Mononuclear cell (primary cell): ENCODE measurements around the gene ARL3. TPM values are rescaled to one million over a fixed set of nuclear protein-coding genes. Genes with fewer than 3 reads are reported as not detected.
"Not testable (repeated sequence)": the region's sequence is repeated elsewhere in the genome, so short reads cannot be mapped to it uniquely, and the experiment has no call there.

Experiments used
- H3K27me3 ChIP-seq: 2 replicates; pipeline ENCODE4 v1.6.0; 2011; ENCODE audit warnings: low read length, control low read depth; ENCODE audit not compliant: insufficient read depth
- H3K4me1 ChIP-seq: 2 replicates; pipeline ENCODE4 v1.5.1; 2011; ENCODE audit warnings: mild to moderate bottlenecking, low read length, control low read depth; ENCODE audit not compliant: insufficient read depth
- H3K4me3 ChIP-seq: 2 replicates; pipeline ENCODE4 v1.5.1; 2011; ENCODE audit warnings: mild to moderate bottlenecking, low read length, moderate library complexity
- H3K9me3 ChIP-seq: 2 replicates; pipeline ENCODE4 v1.5.1; 2011; ENCODE audit warnings: low read depth, mild to moderate bottlenecking, control low read depth, low read length
- total RNA-seq: library from RNA; depleted of rRNA; stranded (reverse); fragments of >200 nt; gene quantifications from one replicate; pipeline ENCODE4 v1.2.3, GENCODE V29; 2012

Gene ARL3, protein sequence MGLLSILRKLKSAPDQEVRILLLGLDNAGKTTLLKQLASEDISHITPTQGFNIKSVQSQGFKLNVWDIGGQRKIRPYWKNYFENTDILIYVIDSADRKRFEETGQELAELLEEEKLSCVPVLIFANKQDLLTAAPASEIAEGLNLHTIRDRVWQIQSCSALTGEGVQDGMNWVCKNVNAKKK
- 0.84 TPM for total RNA-seq

DNA sequence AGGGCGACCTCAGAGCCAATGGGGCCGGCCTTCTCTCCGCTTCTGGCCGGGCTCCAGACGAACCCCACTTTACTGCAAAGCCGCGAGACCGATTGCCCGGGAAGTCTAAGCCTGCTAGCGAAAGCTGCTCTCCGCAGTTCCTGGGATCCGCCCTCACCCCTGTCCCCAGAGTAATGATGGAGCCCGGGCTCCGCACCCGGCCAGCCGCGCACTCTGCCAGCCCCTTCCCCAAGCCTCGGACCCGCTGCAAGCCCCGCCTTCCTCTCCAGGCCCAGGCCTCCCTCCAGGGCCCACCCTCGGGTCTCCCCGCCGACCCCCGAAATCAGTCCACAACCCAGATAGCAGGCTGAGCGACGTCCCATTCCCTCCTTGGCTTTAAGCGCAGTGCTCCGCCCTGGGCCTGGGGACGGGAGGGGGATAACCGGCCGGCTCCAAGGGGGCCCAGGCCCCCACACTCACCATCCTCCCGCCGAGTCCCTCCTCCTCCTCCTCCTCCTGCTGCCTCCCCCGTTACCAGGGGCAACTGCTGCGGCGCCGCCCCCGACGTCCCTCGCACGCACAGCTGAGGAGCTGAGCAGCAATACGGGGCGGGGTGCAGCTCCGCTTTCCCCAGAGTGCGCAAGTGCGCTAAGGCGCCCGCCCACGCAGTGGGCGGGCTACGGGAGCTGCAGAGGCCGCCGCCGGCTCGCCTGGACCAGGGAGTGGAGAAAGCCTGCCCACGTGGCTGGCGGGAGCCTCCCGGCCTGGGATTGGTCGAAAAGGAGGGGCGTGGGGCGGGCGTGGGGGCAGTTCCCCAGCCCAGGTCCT is at the start of gene ARL3:
ARL3 (minus strand) TSS at position 584 of the 807 bp plus-strand sequence; CDS start at position 462, 122 bp downstream.
- Histone ChIP-seq H3K9me3 (no peaks in the 10 kb centered on the region), H3K4me3 (peak within 1 kb of the TSS; percentile 76), H3K27me3 (no peaks in the 10 kb centered on the region), H3K4me1 (peaks cover 27% of the 10 kb centered on the region)

DNA sequence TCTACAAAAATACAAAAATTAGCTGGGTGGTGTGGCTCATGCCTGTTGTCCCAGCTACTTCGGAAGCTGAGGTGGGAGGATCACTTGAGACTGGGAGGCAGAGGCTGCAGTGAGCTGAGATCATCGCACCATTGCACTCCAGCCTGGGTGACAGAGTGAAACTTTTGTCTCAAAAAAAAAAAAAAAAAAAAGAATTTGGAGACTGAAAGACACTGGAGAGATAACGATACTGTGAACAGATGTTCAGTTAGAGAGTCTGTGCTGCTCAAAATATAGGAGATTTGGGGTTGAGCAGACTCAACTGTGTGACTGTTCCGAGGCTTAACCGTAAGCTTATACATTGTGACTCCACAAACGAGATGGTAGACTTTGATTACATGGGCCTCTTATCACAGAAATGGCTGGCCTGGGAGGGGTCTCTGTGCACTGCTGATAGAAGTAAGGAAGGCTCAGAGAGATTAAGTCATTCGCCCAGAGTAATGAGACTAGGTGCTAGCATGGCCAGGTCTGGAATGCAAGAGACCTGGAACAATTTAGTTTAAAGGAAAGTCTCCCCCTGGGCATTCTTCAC is 48.9 kb upstream of the ARL3 start:
- no peaks in the 10 kb centered on the region for H3K27me3 ChIP-seq
- H3K4me3 ChIP-seq = no peak overlapping the region
- H3K9me3 ChIP-seq = no peaks in the 10 kb centered on the region
- H3K4me1 ChIP-seq = no peaks in the 10 kb centered on the region

DNA sequence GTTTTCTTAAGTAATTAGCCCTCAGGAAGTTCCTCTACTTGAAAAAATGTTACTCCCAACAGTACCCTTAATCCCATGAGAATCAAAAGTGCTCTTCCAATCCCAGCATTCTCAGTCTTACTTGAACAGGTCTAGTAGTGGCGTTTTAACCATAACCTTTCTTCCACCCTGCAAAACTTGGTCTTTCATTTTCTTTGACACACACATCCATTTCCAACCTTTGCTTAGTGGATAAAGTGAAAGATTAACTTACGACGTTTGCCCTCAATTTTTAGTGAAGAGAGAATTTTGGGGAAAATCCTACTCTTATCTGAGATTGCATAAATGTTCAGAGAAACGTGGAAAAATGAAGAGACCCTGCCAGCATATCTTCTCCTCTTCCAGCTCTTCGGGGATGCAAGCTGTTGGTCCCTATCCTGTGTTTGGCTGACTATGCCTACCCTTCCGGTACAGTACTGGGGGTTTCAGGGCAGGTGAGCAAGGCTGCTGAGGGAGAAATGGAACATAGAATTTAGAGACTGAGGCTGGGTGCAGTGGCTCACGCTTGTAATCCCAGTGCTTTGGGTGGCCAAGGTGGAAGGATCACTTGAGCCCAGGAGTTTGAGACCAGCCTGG is 48.3 kb upstream of the ARL3 start:
- Histone ChIP-seq H3K27me3 (no peaks in the 10 kb centered on the region), H3K4me3 (no peak overlapping the region), H3K9me3 (no peaks in the 10 kb centered on the region), H3K4me1 (peaks cover 1% of the 10 kb centered on the region)

DNA sequence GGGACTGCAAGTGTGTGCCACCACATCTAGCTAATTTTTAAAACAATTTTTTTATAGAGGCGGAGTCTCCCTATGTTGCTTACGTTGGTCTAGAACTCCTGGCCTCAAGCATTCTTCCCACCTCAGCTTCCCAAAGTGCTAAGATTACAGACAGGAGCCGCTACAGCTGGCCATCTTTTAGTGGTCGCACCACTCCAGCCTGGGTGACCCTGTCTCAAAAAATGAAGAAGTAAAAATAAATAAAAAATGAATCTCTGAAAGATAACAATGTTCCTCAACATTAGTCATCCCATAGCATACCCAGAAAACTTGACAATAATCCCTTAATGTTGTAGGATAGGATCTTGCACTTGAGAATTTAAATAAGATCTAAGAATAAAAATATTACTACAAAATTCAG is 47.8 kb upstream of the ARL3 start:
- Histone ChIP-seq H3K4me3 (no peak overlapping the region), H3K9me3 (no peaks in the 10 kb centered on the region), H3K4me1 (peaks cover 6% of the 10 kb centered on the region), H3K27me3 (no peaks in the 10 kb centered on the region)

DNA sequence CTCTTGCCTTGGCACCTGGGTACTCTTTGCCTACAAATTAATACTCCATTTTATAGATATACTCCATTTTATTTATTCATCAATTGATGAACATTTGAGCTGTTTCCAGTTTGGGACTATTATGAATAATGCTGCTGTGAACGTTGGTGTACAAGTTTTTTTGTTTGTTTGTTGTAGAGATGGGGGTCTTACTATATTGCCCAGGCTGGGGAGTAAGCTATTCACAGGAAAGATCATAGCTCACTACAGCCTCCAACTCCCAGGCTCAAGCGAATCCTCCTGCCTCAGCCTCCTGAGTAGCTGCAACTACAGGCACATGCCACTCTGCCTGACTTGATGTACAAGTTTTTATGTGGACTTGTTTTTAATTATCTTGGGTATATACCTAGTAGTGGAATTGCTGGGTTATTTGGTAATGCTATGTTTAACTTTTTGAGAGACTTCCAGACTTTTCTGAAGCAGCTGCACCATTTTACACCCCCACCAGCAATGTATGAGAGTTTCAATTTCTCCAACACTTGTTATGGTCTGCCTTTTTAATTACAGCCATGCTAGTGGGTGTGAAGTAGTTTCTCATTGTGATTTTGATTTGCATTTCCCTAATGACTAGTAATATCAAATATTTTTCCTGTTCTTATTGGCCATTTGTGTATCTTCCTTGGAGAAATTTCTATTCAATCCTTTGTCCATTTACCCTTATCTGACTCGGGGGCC is 45.5 kb upstream of the ARL3 start:
- Histone ChIP-seq H3K4me3 (no peak overlapping the region), H3K27me3 (no peaks in the 10 kb centered on the region), H3K4me1 (peaks cover 9% of the 10 kb centered on the region), H3K9me3 (no peaks in the 10 kb centered on the region)

DNA sequence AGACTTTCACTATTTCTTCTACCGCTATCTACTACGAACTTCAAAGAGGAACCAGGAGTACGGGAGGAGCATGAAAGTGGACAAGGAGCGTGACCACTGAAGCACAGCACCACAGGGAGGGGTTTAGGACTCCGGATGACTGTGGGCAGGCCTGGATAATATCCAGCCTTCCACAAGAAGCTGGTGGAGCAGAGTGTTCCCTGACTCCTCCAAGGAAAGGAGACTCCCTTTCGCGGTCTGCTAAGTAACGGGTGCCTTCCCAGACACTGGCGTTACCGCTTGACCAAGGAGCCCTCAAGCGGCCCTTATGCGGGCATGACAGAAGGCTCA is 44.7 kb upstream of the ARL3 start:
- not testable (repeated sequence) for H3K9me3 ChIP-seq, H3K4me3 ChIP-seq, H3K4me1 ChIP-seq, H3K27me3 ChIP-seq

DNA sequence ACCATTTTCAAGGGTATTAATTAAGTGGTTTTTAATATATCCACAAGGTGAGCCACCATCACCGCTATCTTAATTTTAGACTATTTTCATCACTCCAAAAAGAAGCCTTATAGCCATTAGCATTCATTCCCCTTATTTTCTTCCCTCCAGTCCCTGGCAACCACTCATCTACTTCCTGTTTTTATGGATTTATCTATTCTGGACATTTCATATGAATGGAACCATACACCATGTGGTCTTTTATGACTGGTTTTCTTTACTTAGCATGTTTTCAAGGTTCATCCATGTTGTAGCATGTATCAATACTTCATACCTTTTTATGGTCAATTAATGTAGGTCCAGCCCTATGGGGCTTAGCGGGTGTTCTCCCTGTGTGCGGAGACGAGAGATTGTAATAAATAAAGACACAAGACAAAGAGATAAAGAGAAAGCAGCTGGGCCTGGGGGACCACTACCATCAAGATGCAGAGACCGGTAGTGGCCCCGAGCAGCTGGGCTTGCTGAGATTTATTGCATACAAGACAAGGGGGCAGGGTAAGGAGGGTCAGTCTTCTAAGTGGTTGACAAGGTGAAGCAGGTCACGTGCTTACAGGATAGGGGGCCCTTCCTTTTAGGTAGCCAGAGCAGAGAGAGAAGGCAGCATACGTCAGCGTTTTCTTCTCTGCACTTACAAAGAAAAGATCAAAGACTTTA is 44.2 kb upstream of the ARL3 start:
- Histone ChIP-seq H3K27me3 (no peaks in the 10 kb centered on the region), H3K4me3 (no peak overlapping the region), H3K4me1 (peaks cover 9% of the 10 kb centered on the region), H3K9me3 (no peaks in the 10 kb centered on the region)

DNA sequence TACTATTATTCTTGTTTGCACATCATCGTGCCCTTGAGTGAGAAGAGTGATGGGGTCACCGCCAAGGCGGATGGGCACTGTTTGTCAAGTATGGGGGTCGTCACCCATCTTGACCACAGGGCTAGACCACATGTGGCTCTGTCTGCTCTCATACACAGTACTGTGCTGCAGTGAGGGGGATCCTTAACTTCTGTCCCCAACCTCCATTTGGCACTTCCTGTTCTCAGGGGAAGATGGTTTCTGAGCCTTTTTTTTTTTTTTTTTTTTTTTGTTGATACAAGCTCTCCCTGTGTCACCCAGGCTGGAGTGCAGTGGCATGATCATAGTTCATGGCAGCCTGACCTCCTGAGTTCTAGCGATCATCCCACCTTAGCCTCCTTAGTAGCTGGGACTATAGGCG is 43.1 kb upstream of the ARL3 start:
- Histone ChIP-seq H3K4me3 (no peak overlapping the region), H3K9me3 (no peaks in the 10 kb centered on the region), H3K4me1 (peaks cover 20% of the 10 kb centered on the region), H3K27me3 (no peaks in the 10 kb centered on the region)

DNA sequence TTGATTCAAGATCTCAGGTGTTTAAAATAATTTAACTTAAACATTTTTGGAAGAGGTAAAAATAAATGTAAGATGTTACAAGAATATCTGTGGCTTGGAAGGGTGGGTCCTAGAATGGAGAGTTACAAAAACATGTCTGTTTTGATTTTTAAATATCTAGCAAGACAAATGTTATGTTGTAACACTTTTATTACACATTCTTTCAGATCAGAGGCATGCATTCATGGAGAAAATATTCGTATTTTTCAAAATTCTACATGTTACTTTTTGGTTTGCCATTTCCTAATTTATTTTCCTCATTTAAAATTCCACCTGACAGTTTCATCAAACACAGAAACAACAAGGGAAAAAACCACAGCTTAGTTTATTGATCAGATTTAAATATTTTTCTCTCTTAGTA is 39.5 kb upstream of the ARL3 start:
- Histone ChIP-seq H3K27me3 (no peaks in the 10 kb centered on the region), H3K4me1 (peaks cover 25% of the 10 kb centered on the region), H3K4me3 (no peak overlapping the region), H3K9me3 (no peaks in the 10 kb centered on the region)

DNA sequence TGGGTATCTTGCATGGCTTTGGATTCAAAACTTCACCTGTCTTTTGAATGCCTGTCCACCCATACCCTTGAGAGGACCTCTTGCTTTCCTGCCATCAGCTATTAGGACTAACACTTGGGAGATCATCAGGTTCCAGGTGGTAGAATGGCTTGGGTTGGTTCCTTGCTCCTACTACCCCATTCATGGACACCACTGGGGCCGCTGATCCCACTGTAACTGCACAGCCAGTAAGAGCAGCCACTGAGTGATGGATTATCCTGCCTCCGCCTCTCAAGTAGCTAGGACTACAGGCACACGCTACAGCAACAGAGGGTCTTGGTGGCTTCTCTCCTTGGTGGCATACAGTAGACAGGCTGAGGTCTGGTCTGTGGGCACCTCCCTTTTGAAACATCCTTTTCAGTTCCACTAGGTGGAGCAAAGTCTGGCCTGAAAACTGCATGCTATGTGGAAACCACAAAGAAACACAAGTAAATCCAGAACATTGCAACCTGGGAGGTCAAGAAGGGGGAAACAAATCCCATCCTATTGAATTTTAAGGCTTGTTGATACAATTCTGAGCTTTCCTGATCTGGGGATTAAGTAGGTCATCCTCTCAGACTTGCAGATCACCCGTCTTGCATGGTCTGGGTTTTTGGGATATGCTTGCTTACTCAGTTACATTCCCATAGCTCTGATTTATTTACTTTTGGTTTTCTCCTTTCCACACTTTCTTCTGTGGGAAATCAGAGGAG is 38.9 kb upstream of the ARL3 start:
- Histone ChIP-seq H3K4me1 (peaks cover 25% of the 10 kb centered on the region), H3K4me3 (no peak overlapping the region), H3K27me3 (no peaks in the 10 kb centered on the region), H3K9me3 (no peaks in the 10 kb centered on the region)

DNA sequence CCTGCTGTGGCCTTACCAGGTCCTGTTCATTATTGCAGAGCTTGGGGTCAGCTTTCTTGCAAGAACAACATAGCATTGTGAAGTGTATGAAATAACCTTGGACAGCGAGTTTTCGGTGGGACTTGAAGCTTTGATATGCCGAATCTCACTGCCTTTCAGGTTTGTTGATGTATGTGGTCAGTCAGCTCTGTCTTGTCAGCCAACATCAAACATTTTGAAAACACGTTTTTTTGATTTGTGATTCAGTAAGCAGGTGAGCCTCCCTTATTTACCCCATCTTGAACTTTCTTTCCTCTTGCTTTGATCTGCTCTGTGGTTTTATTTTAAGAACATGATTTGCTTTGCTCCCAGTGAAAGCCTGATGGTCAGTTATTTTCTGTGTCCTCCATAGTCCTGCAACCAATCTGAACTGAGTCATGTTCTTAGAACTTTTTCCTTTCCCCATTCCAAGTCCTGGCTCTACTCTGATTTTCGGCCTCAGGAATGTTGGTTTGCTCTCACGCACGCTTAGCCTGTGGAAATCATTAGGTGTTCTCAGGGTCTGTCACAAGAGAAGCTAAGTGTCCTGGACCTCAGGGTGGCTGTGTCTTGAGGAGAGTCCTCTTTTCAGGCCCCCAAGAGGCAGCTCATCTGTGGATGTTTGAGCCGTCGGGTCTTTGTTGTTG is 38.2 kb upstream of the ARL3 start:
- H3K27me3 ChIP-seq = no peaks in the 10 kb centered on the region
- no peak overlapping the region for H3K4me3 ChIP-seq
- no peaks in the 10 kb centered on the region for H3K9me3 ChIP-seq
- H3K4me1 ChIP-seq = peaks cover 23% of the 10 kb centered on the region

DNA sequence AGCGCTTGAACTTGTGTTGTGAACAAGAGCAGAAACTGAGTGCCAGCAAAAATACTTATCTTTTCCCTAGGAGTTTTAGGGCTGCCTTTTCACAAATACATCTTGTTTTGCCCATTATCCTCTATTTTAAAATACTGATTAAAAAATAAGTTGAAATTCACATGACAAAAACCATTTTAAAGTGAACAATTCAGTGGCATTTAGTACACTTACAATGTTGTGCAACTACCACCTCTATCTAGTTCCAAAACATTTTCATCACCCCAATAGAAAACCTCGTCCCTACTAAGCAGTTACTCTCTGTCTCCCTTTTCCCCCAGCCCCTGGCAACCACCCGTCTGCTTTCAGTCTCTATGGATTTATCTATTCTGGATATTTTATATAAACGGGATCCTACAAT is 31.0 kb upstream of the ARL3 start:
- Histone ChIP-seq H3K27me3 (no peaks in the 10 kb centered on the region), H3K4me1 (peaks cover 26% of the 10 kb centered on the region), H3K9me3 (no peaks in the 10 kb centered on the region), H3K4me3 (peak overlapping the region; percentile 82)

DNA sequence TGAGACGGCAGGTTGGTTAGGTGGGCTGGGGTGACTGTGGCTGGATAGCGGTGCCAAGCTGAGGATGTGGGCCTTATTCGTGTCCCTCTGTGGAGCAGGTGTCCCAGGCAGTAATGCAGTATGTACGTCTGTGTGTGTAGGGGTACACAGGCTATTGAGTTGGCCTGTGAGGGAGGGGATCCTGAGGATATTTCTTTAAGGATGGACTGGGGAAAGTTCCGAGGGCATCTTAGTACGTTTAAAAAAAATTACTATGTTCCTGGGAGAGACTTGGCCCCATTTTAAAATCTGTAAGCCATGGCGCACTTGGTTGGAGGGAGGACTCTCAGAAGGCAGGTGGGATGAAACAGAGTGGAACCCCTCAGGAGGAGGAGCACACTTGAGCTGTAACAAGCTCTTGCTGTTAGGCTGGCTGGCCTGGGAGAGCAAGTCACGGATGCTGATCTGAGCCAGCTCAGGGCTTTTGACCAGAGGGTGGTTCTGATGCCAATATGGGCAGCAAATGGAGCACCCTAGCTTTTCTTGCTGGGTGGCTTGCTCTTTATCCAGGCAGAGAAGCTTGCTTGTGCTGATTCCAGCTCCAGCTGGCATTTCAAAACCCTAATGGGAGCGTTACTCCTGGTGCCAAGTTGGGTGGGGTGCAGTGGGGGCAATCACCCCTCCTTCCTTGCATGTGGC is 30.3 kb upstream of the ARL3 start:
- Histone ChIP-seq H3K4me1 (peaks cover 27% of the 10 kb centered on the region), H3K9me3 (no peaks in the 10 kb centered on the region), H3K27me3 (no peaks in the 10 kb centered on the region), H3K4me3 (peak overlapping the region; percentile 82)
